A673 (cell line): ENCODE measurements around the gene CCDC30.

Experiments used
- EZH2 ChIP-seq: fragments of 200-600 bp; sonication (generic); IDR thresholded peaks from 2 replicates; pipeline ENCODE4 v1.6.1; 2017; ENCODE audit warnings: borderline replicate concordance, low read depth, mild to moderate bottlenecking, mixed read lengths, antibody characterized with exemption, low read length; ENCODE audit not compliant: poor library complexity, severe bottlenecking
- TF ChIP-seq, protein P1 (sequence below): fragments of 300-800, 200-600 bp; sonication (generic); conservative IDR thresholded peaks from 2 replicates; pipeline ENCODE4 v1.5.1; 2017; ENCODE audit warnings: low read depth, mild to moderate bottlenecking, antibody characterized with exemption, low read length, moderate library complexity, mixed read lengths

DNA sequence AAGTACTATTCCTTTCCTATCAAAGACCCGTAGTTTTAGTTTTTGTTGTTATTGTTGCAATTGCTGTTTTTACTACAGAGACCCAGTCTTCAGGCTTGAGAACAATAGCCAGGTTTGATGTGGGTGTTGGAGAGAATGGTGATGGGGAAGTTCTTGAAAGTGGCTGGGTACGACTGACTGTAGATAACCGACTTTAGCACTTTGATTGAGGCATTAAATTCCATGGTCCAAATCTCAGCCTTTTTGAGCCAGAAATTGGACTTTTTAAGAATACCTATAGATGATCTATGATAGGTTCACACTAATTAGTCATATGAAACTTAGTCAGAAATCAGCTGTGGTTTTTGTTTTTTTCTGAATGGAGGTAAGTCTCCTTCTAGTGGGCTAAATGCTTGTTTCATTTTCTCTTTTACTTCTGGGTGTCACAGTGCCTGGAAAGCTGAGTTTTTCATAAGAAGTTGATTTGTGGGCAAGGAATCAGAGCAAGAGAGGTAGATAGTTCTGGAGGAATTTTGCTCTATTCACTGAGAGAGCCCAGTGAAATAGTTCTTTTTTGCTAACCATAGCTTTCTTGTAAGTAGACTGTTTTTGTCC is 197.9 kb downstream of the CCDC30 start:
- TF ChIP-seq, protein P1, sequence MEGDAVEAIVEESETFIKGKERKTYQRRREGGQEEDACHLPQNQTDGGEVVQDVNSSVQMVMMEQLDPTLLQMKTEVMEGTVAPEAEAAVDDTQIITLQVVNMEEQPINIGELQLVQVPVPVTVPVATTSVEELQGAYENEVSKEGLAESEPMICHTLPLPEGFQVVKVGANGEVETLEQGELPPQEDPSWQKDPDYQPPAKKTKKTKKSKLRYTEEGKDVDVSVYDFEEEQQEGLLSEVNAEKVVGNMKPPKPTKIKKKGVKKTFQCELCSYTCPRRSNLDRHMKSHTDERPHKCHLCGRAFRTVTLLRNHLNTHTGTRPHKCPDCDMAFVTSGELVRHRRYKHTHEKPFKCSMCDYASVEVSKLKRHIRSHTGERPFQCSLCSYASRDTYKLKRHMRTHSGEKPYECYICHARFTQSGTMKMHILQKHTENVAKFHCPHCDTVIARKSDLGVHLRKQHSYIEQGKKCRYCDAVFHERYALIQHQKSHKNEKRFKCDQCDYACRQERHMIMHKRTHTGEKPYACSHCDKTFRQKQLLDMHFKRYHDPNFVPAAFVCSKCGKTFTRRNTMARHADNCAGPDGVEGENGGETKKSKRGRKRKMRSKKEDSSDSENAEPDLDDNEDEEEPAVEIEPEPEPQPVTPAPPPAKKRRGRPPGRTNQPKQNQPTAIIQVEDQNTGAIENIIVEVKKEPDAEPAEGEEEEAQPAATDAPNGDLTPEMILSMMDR: no peak
- TF ChIP-seq EZH2: no peak
